Stimulated activated CD8-positive, alpha-beta memory T cell treated with anti-CD3 and anti-CD28 coated beads, Interleukin-12 subunit alpha, Interleukin-12 subunit beta, amount 100 ng/mL, for 4 hours (primary cell): ENCODE measurements around the gene ZCCHC10.
"Not testable (repeated sequence)": the region's sequence is repeated elsewhere in the genome, so short reads cannot be mapped to it uniquely, and the experiment has no call there.

ENCODE experiments used
- DNase-seq: peaks from one replicate; pipeline ENCODE4 v3.0.0-alpha.2; 2020; ENCODE audit warnings: low read depth

The ZCCHC10 gene

GRCh38 chr5:133041157-133041784 is 14.9 kb upstream of the ZCCHC10 start:
- DNase-seq: no peak

- DNase-seq: not testable (repeated sequence)
Measured at GRCh38 chr5:133036677-133037076, 10.3 kb upstream of the ZCCHC10 start.

GRCh38 chr5:133035224-133035623 is 8.9 kb upstream of the ZCCHC10 start:
- DNase-seq: no peak

DNA sequence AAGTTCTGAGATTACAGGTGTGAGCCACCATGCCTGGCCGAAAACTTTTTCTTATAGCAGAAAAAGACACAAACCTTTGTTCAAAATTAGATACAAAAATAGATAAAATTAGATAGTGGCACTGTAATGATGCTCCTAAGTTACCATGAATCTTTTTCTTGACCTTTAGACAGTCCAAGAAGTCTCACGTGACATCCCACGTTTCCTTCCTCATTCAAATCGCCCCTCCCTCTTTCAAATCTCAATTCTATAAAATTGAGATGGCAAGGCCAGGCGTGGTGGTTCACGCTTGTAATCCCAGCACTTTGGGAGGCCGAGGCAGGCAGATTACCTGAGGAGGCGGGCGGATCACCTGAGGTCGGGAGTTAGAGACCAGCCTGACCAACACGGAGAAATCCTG is 7.7 kb upstream of the ZCCHC10 start:
- no peak for DNase-seq

DNA sequence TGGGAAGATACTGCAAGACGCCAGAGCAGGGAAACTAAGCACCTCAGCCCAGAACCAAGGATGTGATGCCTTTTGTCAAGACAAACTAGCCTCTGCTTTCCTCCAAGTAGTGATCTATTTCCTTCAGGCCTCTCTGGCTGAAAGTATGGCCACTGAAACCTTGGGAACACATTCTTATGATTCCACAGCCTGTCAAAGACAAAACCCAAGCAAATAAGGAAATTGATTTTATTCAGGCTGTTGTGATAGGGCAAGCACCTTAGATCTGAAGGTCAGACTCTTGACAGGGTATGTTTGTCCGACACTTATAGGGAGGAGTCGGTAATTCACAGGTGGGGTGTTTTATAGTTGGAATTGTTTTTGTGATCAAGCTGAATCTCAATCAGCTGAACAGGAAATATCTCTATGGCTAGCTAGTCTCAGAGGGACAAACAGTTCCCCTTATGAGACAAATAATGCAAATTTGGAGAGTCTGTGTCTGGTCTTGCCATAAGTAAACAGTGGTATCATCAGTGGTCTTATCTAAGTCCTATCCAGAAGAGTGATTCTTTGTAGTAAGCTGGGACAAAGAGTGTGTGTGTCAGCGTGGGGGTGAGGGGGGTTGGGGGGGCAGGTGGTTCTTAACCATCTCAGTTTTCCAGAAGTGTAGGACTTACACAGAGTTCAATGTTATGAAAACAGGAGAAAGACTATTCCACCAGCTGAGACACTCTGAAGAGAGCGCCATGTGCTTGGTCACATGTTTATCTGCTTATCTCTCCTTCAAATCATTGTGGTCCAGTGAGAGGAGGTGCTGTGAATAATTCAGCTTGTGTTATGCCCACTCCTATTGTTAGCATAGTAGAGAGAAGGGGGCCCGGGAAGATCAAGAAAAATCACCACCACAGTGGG is 6.7 kb upstream of the ZCCHC10 start:
- no peak for DNase-seq

GRCh38 chr5:133030343-133031005 is 4.1 kb upstream of the ZCCHC10 start:
- no peak for DNase-seq

- no peak for DNase-seq
Measured at GRCh38 chr5:133029416-133029815, 3.1 kb upstream of the ZCCHC10 start.

DNA sequence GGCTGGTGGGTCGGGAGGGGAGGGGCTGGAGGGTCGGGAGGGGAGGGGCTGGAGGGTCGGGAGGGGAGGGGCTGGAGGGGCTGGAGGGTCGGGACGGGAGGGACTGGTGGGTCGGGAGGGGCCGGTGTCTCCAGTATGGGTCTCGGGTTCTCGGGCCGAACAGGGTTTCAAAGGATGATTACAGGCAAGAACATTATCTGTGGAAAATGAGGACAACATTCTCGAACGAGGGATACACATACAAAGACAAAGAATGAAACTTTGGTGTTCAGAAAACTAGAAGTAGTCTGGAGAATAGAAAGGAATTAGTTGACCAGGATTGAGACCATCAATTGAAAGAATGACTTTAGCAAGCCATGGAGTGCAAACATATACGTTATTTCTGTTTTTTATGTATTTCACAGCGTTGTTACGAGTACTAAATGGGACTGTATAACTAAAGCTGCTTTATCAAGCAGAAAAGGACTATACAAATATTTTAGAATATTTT is 360 bp upstream of the ZCCHC10 start:
- no peak for DNase-seq

GRCh38 chr5:133019471-133019870 is 6.9 kb downstream of the ZCCHC10 start:
- DNase-seq: not testable (repeated sequence)

GRCh38 chr5:133017964-133018363 is 8.4 kb downstream of the ZCCHC10 start:
- DNase-seq: no peak

GRCh38 chr5:133015466-133015865 is 10.9 kb downstream of the ZCCHC10 start:
- no peak for DNase-seq

- DNase-seq: not testable (repeated sequence)
Measured at GRCh38 chr5:133008455-133008854, 17.9 kb downstream of the ZCCHC10 start.

- no peak for DNase-seq
Measured at GRCh38 chr5:133006653-133007052, 19.7 kb downstream of the ZCCHC10 start.

GRCh38 chr5:132999246-132999645 is 27.1 kb downstream of the ZCCHC10 start:
- no peak for DNase-seq

DNA sequence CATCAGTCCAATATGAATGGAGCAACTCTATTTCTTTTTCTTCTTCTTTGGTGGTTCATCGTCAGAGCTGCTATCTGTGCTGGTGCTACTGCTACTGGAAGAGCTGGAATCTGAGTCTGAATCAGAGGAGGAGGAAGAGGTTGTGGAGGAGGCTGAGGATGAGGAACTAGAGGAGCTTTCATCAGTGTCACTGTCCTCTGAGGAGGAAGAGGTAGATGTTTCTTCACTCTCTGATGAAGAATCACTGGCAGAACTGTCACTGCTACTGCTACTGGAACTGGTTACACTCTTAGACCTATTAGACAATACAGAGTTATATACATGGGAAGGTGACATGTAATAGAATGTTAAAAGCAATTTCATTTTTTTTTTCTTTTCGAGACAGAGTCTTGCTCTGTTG is 27.8 kb downstream of the ZCCHC10 start:
- DNase-seq: no peak

GRCh38 chr5:132996307-132996706 is 30.0 kb downstream of the ZCCHC10 start:
- DNase-seq: no peak

- DNase-seq: no peak
Measured at GRCh38 chr5:132987531-132988408, 38.6 kb downstream of the ZCCHC10 start.

DNA sequence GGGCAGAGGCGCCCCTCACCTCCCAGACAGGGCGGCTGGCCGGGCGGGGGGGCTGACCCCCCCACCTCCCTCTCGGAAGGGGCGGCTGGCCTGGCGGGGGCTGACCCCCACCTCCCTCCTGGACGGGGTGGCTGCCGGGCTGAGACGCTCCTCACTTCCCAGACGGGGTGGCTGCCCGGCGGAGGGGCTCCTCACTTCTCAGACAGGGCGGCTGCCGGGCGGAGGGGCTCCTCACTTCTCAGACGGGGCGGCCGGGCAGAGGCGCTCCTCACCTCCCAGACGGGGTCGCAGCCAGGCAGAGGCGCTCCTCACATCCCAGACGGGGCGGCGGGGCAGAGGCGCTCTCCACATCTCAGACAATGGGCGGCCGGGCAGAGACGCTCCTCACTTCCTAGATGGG is 43.4 kb downstream of the ZCCHC10 start:
- DNase-seq: not testable (repeated sequence)

DNA sequence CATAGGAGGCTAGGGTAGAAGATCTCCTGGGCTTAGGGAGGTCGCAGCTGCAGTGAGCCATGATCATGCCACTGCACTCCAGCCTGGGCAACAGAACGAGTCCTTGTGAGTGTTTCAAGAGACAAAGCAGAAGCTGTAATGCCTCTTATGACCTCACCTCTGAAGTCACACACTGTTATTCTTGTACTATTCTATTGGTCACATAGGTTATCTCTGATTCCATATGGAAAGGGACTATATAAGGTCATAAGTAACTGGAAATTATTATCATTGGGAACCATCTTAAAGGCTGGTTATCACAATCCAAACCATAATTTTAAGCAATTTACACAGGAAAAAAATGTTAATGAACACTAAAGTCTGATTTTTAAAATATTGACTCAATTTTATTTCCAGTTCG is 45.1 kb downstream of the ZCCHC10 start:
- no peak for DNase-seq

- no peak for DNase-seq
Measured at GRCh38 chr5:132979976-132980375, 46.4 kb downstream of the ZCCHC10 start.

DNA sequence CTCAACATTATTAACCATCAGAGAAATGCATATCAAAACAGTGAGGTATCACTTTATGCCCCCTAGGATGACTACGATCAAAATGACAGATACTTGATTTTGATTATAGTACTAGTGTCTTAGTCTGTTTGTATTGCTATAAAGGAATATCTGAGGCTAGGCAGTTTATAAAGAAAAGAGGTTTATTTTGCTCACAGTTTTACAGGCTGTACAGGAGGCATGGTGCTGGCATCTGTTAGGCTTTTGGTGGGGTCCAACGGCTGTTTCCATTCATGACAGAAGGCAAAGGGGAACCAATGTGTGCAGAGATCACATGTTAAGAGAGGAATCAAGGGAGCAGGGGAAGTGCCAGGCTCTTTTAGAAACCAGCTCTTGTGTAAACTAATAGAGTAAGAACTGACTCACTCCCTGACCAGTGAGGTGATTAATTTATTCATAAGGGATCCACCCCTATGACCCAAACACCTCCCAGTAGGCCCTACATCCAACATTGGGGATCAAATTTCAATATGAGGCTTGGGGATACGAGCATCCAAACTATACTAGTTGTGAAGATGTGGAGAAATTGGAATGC is 46.9 kb downstream of the ZCCHC10 start:
- no peak for DNase-seq
